Calu3 (cell line): Measurements from ENCODE around the gene CASP5. TPM values are rescaled to one million over a fixed set of nuclear protein-coding genes. Genes with fewer than 3 reads are reported as not detected.
"Not testable (repeated sequence)": the region's sequence is repeated elsewhere in the genome, so short reads cannot be mapped to it uniquely, and the experiment has no call there.

Source experiments
- BruUV-seq: library from RNA; stranded (reverse); fragments of 400-500 nt; replicated peaks from 2 replicates; lab custom pipeline; 2021; lab: Mats Ljungman, UMichigan
- CTCF ChIA-PET: fragments of 300-600 bp; sonication (Branson Sonifier 250); formaldehyde crosslinking; loops from one replicate; lab custom pipeline; 2022; ENCODE audit warnings: antibody characterized with exemption; lab: Charles Lee
- DNase-seq: peaks from one replicate; pipeline ENCODE4 v3.0.0; 2022
- H3K27ac Mint-ChIP-seq: one replicate; pipeline ENCODE4 v1.8.0; 2022; ENCODE audit warnings: mixed read lengths; ENCODE audit not compliant: unreplicated experiment
- H3K27me3 Mint-ChIP-seq: one replicate; pipeline ENCODE4 v1.8.0; 2022; ENCODE audit warnings: mixed read lengths; ENCODE audit not compliant: unreplicated experiment
- H3K36me3 Mint-ChIP-seq: one replicate; pipeline ENCODE4 v1.8.0; 2022; ENCODE audit warnings: mild to moderate bottlenecking, moderate library complexity, mixed read lengths; ENCODE audit not compliant: insufficient read depth, unreplicated experiment
- H3K4me1 Mint-ChIP-seq: one replicate; pipeline ENCODE4 v1.8.0; 2022; ENCODE audit warnings: mild to moderate bottlenecking, low read depth, mixed read lengths; ENCODE audit not compliant: unreplicated experiment
- H3K4me3 Mint-ChIP-seq: one replicate; pipeline ENCODE4 v1.8.0; 2022; ENCODE audit warnings: mild to moderate bottlenecking, low read depth, moderate library complexity, mixed read lengths; ENCODE audit not compliant: unreplicated experiment
- H3K9me3 Mint-ChIP-seq: one replicate; pipeline ENCODE4 v1.8.0; 2022; ENCODE audit warnings: low read depth, mixed read lengths; ENCODE audit not compliant: unreplicated experiment
- intact Hi-C: fragments of 100-400 bp; cut with micrococcal nuclease; formaldehyde crosslinking; loops from one replicate; pipeline ENCODE4 v1.10.0; 2022; ENCODE audit not compliant: unreplicated experiment
- total RNA-seq: library from RNA; stranded (reverse); gene quantifications from 2 replicates; pipeline ENCODE4 v1.2.3, GENCODE V29; 2022
- TF ChIP-seq, protein P1 (sequence below): fragments of 200-600 bp; IDR thresholded peaks from one replicate; pipeline ENCODE4 v1.8.0; 2022; ENCODE audit warnings: antibody characterized with exemption; ENCODE audit not compliant: unreplicated experiment

CASP5 gene
- total RNA-seq, 1 experiment from 2014 or later = not detected

DNA sequence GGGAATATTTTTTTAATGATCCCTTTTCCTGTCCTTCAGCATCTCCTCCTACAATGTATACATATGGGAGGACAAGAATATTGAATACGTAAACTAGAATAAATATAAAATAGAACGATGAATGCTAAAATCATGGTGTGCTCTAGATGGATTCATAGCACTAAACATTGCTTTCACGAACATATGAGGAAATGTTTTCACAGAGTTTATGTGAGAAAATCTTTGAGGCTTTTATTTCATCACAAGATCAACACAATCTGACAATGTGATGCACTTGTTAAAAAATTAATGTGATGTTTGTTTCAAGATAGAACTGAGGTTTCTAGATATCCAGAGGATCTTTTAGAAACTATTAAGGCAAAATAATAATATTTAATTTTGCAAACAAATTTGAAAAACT is 19.2 kb upstream of the CASP5 start:
- intact Hi-C loops = no loop called here

DNA sequence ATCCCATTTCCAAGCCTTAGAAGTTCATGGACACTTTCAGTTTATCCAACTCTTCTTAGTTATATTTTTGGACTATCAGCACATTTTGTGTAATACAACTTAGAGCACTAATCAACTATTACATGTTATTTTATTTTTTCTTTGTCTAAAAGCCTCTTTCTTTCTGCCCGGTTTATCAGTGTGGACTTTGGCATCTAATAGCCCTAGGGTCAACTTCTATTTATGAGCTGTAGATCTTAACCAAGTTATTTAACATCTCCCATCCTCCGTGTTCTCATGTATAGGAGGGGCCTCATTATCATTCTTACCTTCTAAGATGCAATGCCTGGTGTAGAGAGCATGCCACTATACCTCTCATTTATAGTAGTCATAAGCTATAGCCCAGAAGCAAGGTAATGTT is 17.7 kb upstream of the CASP5 start:
- H3K9me3 Mint-ChIP-seq = no peaks in the 10 kb centered on the region
- BruUV-seq = no TSS peak
- H3K27me3 Mint-ChIP-seq = no peaks in the 10 kb centered on the region
- no peak overlapping the region for H3K27ac Mint-ChIP-seq
- intact Hi-C loops = no loop called here
- no peak overlapping the region for H3K4me3 Mint-ChIP-seq
- H3K36me3 Mint-ChIP-seq = peaks cover 5% of the 10 kb centered on the region
- DNase-seq = no peak
- CTCF ChIA-PET = no interaction called here
- TF ChIP-seq, protein P1, sequence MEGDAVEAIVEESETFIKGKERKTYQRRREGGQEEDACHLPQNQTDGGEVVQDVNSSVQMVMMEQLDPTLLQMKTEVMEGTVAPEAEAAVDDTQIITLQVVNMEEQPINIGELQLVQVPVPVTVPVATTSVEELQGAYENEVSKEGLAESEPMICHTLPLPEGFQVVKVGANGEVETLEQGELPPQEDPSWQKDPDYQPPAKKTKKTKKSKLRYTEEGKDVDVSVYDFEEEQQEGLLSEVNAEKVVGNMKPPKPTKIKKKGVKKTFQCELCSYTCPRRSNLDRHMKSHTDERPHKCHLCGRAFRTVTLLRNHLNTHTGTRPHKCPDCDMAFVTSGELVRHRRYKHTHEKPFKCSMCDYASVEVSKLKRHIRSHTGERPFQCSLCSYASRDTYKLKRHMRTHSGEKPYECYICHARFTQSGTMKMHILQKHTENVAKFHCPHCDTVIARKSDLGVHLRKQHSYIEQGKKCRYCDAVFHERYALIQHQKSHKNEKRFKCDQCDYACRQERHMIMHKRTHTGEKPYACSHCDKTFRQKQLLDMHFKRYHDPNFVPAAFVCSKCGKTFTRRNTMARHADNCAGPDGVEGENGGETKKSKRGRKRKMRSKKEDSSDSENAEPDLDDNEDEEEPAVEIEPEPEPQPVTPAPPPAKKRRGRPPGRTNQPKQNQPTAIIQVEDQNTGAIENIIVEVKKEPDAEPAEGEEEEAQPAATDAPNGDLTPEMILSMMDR = no peak
- H3K4me1 Mint-ChIP-seq = peaks cover 18% of the 10 kb centered on the region

More for the DNA sequence above, 19.2 kb upstream of the CASP5 start:
- Mint-ChIP-seq H3K4me3 (no peak overlapping the region), H3K27me3 (no peaks in the 10 kb centered on the region), H3K27ac (no peak overlapping the region), H3K36me3 (peaks cover 5% of the 10 kb centered on the region), H3K4me1 (peaks cover 27% of the 10 kb centered on the region), H3K9me3 (no peaks in the 10 kb centered on the region)
- TF ChIP-seq, protein P1 = no peak
- CTCF ChIA-PET = no interaction called here
- DNase-seq = no peak
- BruUV-seq = no TSS peak

DNA sequence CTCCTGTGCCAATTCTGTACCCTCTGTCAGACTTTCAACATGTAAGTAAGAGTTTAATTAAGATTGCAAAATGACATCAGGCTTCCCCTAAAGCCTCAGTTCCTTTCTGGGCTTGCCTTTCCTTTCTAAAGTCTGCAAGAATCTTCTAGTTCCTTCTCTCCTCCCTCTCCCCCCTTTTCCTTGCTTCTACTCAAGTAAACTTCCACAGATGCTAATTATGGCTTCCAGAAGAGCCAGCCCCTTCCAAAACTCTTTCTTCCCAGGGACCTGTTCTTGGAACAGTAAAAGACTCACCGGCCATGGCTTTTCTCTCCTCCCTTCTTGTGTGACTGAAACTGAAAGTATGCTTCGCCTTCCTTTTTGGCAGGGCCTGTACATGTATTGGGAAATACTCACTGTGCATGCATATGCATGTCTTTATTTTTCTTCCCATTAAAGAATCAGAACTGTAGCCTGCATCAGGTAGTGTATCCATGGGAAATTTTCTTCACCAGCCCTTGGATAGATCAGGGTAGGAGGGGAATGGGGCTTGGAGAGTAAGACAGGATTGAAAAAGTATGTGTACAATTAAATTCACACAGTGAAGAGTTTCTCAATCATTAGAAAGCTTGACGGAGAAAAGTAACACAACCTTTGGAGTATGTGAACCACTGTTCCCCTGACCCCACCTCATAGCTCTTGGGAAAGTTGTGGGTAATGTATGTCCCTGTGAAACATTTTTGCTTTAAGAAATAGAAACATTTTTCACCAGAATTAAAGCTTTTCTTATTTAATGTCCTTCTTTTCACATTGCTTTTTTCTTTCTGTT is 12.0 kb upstream of the CASP5 start, which contains the start of gene CASP1:
TSS of gene CASP1 (minus strand) at position 332 of the 808 bp plus-strand sequence. CDS start at position 301, 31 bp downstream.
- intact Hi-C loops = no loop called here
- no TSS peak for BruUV-seq
- Mint-ChIP-seq H3K4me3 (peak within 1 kb of the TSS; percentile 48), H3K9me3 (no peaks in the 10 kb centered on the region), H3K4me1 (no peaks in the 10 kb centered on the region), H3K27me3 (no peaks in the 10 kb centered on the region), H3K36me3 (no peaks in the 10 kb centered on the region), H3K27ac (peak within 1 kb of the TSS; percentile 75)
- CTCF ChIA-PET = no interaction called here
- TF ChIP-seq, protein P1 = no peak
- peak; percentile 9 for DNase-seq

DNA sequence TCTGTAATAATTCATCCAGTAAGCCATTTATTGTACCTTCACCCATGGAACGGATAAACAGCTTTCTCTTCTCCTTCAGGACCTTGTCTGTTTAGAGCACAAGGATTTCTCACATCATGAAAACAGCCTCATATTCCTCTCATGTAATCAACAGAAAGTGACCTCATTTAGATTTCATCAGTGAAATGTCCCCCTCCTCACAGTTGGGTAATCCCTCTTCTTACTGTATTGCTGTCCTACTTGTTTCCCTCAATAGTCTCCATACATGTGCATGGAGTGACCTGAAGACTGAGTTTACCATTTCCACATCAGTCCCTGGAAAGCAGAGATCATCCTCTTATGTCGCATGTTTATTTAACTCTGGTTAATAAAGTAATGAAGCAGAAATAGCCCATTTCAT is 11.4 kb upstream of the CASP5 start:
- H3K36me3 Mint-ChIP-seq, H3K27me3 Mint-ChIP-seq, H3K4me1 Mint-ChIP-seq, intact Hi-C loops, DNase-seq, H3K9me3 Mint-ChIP-seq, BruUV-seq, H3K27ac Mint-ChIP-seq, CTCF ChIA-PET: not testable (repeated sequence)
- H3K4me3 Mint-ChIP-seq = peak overlapping the region; percentile 48

DNA sequence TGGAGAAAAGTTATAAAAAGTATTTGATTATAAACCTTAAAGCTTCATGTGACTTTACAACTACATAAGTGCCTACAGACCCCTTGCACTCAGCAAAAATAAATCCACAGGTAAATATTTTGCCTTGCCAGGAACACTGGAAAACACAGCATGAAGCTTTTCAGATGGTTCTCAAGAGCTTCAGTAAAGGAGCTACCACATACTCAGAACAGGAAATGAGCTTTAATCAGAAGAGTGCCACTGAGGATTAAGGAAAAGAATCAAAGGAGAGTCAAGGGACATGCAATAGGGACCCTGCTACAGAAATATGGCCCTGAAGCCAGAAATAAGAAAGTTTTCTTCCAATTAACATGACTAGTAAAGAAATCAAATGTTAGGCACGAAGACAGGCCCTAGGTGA is 10.8 kb upstream of the CASP5 start:
- Mint-ChIP-seq H3K36me3 (no peaks in the 10 kb centered on the region), H3K4me3 (no peak overlapping the region), H3K27me3 (no peaks in the 10 kb centered on the region), H3K4me1 (no peaks in the 10 kb centered on the region), H3K9me3 (no peaks in the 10 kb centered on the region), H3K27ac (no peak overlapping the region)
- intact Hi-C loops = no loop called here
- CTCF ChIA-PET = no interaction called here
- TF ChIP-seq, protein P1 = no peak
- no peak for DNase-seq
- BruUV-seq = TSS peak; percentile 26
